Measurements from ENCODE around the gene UROC1. TPM values are rescaled to one million over a fixed set of nuclear protein-coding genes. Genes with fewer than 3 reads are reported as not detected.
A peak's percentile ranks its signal among the peaks of the same experiment; 100 is the strongest.

Gene UROC1
- total and polyA plus RNA-seq, 2 of the 13 experiments (the other 11 are each of a cell fraction or from before 2014, with no cell fraction given), result 0.71 to 1.3 TPM

DNA sequence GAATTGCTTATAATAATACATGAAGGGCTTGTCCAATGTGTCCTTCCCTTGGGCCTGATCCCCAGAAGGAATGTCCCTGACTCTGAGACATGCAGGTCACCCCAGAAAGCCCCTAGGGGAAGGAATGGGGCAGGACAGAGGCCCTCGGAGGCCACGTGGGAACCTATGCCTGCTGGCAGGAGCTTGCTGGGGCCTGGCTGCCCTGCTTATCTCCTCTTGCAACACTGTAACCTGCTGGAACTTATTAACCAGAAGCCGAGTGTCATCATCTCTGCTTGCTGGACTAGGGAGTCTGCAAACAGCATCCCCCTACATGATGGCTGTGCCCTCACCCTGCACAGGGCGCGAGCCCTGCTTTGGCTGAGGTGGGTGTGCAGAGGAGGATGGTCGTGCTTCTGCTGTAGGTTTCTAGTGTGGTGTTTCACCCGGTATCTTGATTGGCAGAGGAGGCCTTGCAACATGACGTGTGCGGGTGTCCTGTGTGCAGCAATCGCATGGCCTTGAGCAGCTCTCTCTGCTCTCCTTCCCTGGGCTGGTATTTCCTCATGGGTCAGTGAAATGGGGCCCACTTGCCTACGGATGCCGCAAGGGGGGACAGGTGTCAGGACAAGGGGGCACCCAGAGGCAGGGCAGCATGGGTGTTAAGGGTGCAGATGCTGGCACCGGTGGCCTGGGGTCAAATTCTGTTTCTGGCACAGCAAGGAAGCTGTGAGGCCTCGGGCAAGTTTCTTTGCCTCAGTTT lies 11.4 kb upstream of the UROC1 start (continued):
- TF ChIP-seq, protein P1, sequence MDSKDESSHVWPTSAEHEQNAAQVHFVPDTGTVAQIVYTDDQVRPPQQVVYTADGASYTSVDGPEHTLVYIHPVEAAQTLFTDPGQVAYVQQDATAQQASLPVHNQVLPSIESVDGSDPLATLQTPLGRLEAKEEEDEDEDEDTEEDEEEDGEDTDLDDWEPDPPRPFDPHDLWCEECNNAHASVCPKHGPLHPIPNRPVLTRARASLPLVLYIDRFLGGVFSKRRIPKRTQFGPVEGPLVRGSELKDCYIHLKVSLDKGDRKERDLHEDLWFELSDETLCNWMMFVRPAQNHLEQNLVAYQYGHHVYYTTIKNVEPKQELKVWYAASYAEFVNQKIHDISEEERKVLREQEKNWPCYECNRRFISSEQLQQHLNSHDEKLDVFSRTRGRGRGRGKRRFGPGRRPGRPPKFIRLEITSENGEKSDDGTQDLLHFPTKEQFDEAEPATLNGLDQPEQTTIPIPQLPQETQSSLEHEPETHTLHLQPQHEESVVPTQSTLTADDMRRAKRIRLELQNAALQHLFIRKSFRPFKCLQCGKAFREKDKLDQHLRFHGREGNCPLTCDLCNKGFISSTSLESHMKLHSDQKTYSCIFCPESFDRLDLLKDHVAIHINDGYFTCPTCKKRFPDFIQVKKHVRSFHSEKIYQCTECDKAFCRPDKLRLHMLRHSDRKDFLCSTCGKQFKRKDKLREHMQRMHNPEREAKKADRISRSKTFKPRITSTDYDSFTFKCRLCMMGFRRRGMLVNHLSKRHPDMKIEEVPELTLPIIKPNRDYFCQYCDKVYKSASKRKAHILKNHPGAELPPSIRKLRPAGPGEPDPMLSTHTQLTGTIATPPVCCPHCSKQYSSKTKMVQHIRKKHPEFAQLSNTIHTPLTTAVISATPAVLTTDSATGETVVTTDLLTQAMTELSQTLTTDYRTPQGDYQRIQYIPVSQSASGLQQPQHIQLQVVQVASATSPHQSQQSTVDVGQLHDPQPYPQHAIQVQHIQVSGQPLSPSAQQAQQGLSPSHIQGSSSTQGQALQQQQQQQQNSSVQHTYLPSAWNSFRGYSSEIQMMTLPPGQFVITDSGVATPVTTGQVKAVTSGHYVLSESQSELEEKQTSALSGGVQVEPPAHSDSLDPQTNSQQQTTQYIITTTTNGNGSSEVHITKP (CRISPR knock-in tag; IDR thresholded peaks at IDR 0.05; ENCODE audit: low read depth), result peak; percentile 85
- TF ChIP-seq ZKSCAN5 (CRISPR knock-in tag; IDR thresholded peaks at IDR 0.05), result no peak
- TF ChIP-seq ZNF331 (CRISPR knock-in tag; IDR thresholded peaks at IDR 0.05), result peak; percentile 92
- TF ChIP-seq SRF (IDR thresholded peaks at IDR 0.05; ENCODE audit: low read depth, low read length), result no peak
- TF ChIP-seq, protein P2, sequence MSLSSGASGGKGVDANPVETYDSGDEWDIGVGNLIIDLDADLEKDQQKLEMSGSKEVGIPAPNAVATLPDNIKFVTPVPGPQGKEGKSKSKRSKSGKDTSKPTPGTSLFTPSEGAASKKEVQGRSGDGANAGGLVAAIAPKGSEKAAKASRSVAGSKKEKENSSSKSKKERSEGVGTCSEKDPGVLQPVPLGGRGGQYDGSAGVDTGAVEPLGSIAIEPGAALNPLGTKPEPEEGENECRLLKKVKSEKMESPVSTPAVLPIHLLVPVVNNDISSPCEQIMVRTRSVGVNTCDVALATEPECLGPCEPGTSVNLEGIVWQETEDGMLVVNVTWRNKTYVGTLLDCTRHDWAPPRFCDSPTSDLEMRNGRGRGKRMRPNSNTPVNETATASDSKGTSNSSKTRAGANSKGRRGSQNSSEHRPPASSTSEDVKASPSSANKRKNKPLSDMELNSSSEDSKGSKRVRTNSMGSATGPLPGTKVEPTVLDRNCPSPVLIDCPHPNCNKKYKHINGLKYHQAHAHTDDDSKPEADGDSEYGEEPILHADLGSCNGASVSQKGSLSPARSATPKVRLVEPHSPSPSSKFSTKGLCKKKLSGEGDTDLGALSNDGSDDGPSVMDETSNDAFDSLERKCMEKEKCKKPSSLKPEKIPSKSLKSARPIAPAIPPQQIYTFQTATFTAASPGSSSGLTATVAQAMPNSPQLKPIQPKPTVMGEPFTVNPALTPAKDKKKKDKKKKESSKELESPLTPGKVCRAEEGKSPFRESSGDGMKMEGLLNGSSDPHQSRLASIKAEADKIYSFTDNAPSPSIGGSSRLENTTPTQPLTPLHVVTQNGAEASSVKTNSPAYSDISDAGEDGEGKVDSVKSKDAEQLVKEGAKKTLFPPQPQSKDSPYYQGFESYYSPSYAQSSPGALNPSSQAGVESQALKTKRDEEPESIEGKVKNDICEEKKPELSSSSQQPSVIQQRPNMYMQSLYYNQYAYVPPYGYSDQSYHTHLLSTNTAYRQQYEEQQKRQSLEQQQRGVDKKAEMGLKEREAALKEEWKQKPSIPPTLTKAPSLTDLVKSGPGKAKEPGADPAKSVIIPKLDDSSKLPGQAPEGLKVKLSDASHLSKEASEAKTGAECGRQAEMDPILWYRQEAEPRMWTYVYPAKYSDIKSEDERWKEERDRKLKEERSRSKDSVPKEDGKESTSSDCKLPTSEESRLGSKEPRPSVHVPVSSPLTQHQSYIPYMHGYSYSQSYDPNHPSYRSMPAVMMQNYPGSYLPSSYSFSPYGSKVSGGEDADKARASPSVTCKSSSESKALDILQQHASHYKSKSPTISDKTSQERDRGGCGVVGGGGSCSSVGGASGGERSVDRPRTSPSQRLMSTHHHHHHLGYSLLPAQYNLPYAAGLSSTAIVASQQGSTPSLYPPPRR (CRISPR knock-in tag; IDR thresholded peaks at IDR 0.05; ENCODE audit: borderline replicate concordance), result peak; percentile 77; the same call in 1 of the 2 replicates
- no peak for TF ChIP-seq SIN3B (IDR thresholded peaks at IDR 0.05; ENCODE audit: low read length)
- TF ChIP-seq KLF11 (CRISPR knock-in tag; IDR thresholded peaks at IDR 0.05), result peak; percentile 61; the same call in 1 of the 2 replicates
- TF ChIP-seq, protein P3, sequence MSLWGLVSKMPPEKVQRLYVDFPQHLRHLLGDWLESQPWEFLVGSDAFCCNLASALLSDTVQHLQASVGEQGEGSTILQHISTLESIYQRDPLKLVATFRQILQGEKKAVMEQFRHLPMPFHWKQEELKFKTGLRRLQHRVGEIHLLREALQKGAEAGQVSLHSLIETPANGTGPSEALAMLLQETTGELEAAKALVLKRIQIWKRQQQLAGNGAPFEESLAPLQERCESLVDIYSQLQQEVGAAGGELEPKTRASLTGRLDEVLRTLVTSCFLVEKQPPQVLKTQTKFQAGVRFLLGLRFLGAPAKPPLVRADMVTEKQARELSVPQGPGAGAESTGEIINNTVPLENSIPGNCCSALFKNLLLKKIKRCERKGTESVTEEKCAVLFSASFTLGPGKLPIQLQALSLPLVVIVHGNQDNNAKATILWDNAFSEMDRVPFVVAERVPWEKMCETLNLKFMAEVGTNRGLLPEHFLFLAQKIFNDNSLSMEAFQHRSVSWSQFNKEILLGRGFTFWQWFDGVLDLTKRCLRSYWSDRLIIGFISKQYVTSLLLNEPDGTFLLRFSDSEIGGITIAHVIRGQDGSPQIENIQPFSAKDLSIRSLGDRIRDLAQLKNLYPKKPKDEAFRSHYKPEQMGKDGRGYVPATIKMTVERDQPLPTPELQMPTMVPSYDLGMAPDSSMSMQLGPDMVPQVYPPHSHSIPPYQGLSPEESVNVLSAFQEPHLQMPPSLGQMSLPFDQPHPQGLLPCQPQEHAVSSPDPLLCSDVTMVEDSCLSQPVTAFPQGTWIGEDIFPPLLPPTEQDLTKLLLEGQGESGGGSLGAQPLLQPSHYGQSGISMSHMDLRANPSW (CRISPR knock-in tag; IDR thresholded peaks at IDR 0.05; ENCODE audit: borderline replicate concordance), result peak; percentile 62
- TF ChIP-seq, protein P4, sequence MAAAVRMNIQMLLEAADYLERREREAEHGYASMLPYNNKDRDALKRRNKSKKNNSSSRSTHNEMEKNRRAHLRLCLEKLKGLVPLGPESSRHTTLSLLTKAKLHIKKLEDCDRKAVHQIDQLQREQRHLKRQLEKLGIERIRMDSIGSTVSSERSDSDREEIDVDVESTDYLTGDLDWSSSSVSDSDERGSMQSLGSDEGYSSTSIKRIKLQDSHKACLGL (CRISPR knock-in tag; IDR thresholded peaks at IDR 0.05), result no peak; the same call in 1 of the 2 replicates
- TF ChIP-seq, protein P5, sequence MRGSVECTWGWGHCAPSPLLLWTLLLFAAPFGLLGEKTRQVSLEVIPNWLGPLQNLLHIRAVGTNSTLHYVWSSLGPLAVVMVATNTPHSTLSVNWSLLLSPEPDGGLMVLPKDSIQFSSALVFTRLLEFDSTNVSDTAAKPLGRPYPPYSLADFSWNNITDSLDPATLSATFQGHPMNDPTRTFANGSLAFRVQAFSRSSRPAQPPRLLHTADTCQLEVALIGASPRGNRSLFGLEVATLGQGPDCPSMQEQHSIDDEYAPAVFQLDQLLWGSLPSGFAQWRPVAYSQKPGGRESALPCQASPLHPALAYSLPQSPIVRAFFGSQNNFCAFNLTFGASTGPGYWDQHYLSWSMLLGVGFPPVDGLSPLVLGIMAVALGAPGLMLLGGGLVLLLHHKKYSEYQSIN (CRISPR knock-in tag; IDR thresholded peaks at IDR 0.05; ENCODE audit: borderline replicate concordance), result no peak
- TF ChIP-seq SPEN (CRISPR knock-in tag; IDR thresholded peaks at IDR 0.05; ENCODE audit: low read depth), result 0 out of 2 replicates have a peak, but pooled peaks have one; percentile 23
- peak; percentile 88 for TF ChIP-seq ZFY (CRISPR knock-in tag; IDR thresholded peaks at IDR 0.05)
- TF ChIP-seq, protein P6, sequence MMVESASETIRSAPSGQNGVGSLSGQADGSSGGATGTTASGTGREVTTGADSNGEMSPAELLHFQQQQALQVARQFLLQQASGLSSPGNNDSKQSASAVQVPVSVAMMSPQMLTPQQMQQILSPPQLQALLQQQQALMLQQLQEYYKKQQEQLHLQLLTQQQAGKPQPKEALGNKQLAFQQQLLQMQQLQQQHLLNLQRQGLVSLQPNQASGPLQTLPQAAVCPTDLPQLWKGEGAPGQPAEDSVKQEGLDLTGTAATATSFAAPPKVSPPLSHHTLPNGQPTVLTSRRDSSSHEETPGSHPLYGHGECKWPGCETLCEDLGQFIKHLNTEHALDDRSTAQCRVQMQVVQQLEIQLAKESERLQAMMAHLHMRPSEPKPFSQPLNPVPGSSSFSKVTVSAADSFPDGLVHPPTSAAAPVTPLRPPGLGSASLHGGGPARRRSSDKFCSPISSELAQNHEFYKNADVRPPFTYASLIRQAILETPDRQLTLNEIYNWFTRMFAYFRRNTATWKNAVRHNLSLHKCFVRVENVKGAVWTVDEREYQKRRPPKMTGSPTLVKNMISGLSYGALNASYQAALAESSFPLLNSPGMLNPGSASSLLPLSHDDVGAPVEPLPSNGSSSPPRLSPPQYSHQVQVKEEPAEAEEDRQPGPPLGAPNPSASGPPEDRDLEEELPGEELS (CRISPR knock-in tag; IDR thresholded peaks at IDR 0.05), result peak; percentile 83
